ENCODE measurements around the gene FRG2C.
"Not testable (repeated sequence)": the region's sequence is repeated elsewhere in the genome, so short reads cannot be mapped to it uniquely, and the experiment has no call there.

DNA sequence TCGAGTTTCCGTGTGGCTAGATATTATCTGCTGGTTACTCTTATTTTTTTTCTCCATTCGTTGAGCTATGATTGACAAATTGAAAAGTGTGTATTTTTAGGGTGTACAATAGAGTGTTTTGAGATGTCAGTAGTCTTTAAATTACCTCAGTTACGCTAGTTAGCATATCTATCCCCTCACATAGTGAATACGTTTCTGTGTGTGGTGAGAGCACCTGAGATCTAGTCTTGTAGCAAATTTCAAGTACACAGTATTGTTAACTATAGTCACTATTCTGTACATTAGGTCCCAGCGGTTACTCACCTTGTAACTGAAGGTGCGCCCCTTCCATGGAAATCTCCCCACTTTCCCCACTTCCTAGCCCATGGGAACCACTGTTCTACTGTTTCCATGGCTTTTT, 8.2 kb upstream of the FRG2C start:
- TF ChIP-seq, protein P1, sequence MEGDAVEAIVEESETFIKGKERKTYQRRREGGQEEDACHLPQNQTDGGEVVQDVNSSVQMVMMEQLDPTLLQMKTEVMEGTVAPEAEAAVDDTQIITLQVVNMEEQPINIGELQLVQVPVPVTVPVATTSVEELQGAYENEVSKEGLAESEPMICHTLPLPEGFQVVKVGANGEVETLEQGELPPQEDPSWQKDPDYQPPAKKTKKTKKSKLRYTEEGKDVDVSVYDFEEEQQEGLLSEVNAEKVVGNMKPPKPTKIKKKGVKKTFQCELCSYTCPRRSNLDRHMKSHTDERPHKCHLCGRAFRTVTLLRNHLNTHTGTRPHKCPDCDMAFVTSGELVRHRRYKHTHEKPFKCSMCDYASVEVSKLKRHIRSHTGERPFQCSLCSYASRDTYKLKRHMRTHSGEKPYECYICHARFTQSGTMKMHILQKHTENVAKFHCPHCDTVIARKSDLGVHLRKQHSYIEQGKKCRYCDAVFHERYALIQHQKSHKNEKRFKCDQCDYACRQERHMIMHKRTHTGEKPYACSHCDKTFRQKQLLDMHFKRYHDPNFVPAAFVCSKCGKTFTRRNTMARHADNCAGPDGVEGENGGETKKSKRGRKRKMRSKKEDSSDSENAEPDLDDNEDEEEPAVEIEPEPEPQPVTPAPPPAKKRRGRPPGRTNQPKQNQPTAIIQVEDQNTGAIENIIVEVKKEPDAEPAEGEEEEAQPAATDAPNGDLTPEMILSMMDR (IDR thresholded peaks at IDR 0.05) = not testable (repeated sequence)
- TF ChIP-seq POLR2A (IDR thresholded peaks at IDR 0.05) = not testable (repeated sequence)

Measured in suprapubic skin (tissue), 3 donors.